ENCODE measurements around the gene GTF2A1L.
"Not testable (repeated sequence)": the region's sequence is repeated elsewhere in the genome, so short reads cannot be mapped to it uniquely, and the experiment has no call there.

GTF2A1L gene

GRCh38 chr2:48617618-48618017, at the start of gene GTF2A1L:
Gene GTF2A1L, plus strand, starts transcription at chr2:48617856. Its CDS starts 19 bp downstream, at chr2:48617875.
- no peak for DNase-seq

GRCh38 chr2:48568547-48568946, 49.1 kb upstream of the GTF2A1L start:
- no peak for DNase-seq

- DNase-seq: no peak
Observed at GRCh38 chr2:48569433-48569832, 48.2 kb upstream of the GTF2A1L start.

GRCh38 chr2:48572816-48573215, 44.8 kb upstream of the GTF2A1L start:
- DNase-seq: no peak

GRCh38 chr2:48574353-48575287, 43.0 kb upstream of the GTF2A1L start:
- DNase-seq: no peak

- DNase-seq: no peak
Observed at GRCh38 chr2:48578313-48578712, 39.3 kb upstream of the GTF2A1L start.

GRCh38 chr2:48583961-48584360, 33.7 kb upstream of the GTF2A1L start:
- DNase-seq: no peak

GRCh38 chr2:48584551-48584950, 33.1 kb upstream of the GTF2A1L start:
- DNase-seq: no peak

GRCh38 chr2:48586433-48586832, 31.2 kb upstream of the GTF2A1L start:
- no peak for DNase-seq

GRCh38 chr2:48587560-48587959, 30.1 kb upstream of the GTF2A1L start:
- no peak for DNase-seq

- DNase-seq: no peak
Observed at GRCh38 chr2:48587961-48588360, 29.7 kb upstream of the GTF2A1L start.

- DNase-seq: no peak
Observed at GRCh38 chr2:48588745-48589144, 28.9 kb upstream of the GTF2A1L start.

- no peak for DNase-seq
Observed at GRCh38 chr2:48589170-48589767, 28.4 kb upstream of the GTF2A1L start.

- DNase-seq: no peak
Observed at GRCh38 chr2:48590017-48590416, 27.6 kb upstream of the GTF2A1L start.

- DNase-seq: no peak
Observed at GRCh38 chr2:48592067-48592466, 25.6 kb upstream of the GTF2A1L start.

GRCh38 chr2:48596751-48597150, 20.9 kb upstream of the GTF2A1L start:
- not testable (repeated sequence) for DNase-seq

GRCh38 chr2:48597492-48597891, 20.2 kb upstream of the GTF2A1L start:
- DNase-seq: no peak

- DNase-seq: peak; percentile 19
Observed at GRCh38 chr2:48600204-48600813, 17.3 kb upstream of the GTF2A1L start.

- no peak for DNase-seq
Observed at GRCh38 chr2:48600917-48601316, 16.7 kb upstream of the GTF2A1L start.

GRCh38 chr2:48601349-48601748, 16.3 kb upstream of the GTF2A1L start:
- DNase-seq: peak; percentile 7

- DNase-seq: no peak
Observed at GRCh38 chr2:48605482-48606175, 12.0 kb upstream of the GTF2A1L start.

- DNase-seq: no peak
Observed at GRCh38 chr2:48607307-48608014, 10.2 kb upstream of the GTF2A1L start.

GRCh38 chr2:48613211-48613610, 4.4 kb upstream of the GTF2A1L start:
- DNase-seq: no peak

Data from NCI-H526 treated with DMSO at 0.1 percent for 48 hours (cell line).